Measurements from ENCODE around the gene SMC6.

DNA sequence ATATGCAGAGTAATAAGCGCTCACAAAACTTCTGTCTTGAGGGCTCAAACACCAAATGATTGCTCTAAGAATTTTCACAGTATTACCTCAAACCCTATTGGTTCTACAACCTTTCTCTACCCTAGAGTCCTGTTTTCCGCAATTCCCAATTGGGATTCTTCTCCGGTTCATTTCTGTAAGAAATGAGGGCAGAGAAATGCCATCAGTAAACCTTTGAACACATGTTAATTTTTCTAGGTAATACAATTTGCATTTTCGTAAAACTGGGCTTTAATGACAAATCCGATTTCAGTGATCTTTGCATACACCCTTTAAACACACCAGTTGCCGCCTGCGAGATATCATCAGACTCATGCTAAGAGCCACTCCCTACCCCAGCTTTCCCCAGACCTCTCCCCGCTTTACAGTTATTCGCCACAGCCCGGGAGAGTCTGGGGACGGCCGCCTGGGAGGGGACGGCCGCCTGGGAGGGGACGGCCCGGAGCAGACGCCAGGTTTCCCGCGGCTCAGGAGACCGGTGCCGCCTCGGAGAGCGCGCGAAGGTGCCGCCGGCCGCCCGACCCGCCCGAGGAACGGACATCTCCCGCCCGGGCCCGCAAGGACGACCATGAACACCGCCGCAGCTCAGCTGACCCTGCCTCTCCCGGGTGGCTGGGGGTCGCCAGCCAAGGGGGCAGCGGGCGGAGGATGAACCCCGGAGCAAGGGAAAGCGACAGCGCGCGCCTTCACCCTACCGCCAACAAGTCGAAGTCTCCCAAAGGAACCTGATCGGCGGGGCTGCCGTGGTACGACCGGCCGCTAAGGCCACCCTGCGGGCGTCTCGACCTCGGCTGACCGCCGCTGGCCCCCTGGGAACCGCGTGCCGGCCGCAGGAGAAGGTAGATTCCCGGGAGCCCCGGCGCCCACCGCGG, 463 bp downstream of the SMC6 start:
- TF ChIP-seq ZNF274 (IDR thresholded peaks at IDR 0.05; ENCODE audit: low read depth, low read length) (no peak), SUZ12 (IDR thresholded peaks at IDR 0.05; ENCODE audit: extremely low read depth, insufficient read depth, insufficient read length) (no peak), YY1 (IDR thresholded peaks at IDR 0.05; ENCODE audit: insufficient read depth, insufficient read length) (no peak)
